Pancreas (tissue), 10 donors: ENCODE data around the gene ANTXR2. TPM values are rescaled to one million over a fixed set of nuclear protein-coding genes. Genes with fewer than 3 reads are reported as not detected.
A peak's percentile ranks its signal among the peaks of the same experiment; 100 is the strongest.

Experiments used
- ATAC-seq, 4 donors: fragments of 200-7000 bp; cut with Tn5 transposase; one replicate each; pipeline versions ENCODE4 v1.8.0 to v1.9.1; 2020; ENCODE audit warnings: mild to moderate bottlenecking in 4 of 4, moderate library complexity in 4 of 4
- DNase-seq, 6 donors: peaks; one replicate each; pipeline ENCODE4 v3.0.0-alpha.2; 2020
- FAIRE-seq: peaks from 2 replicates; lab custom pipeline; 2012; peaks lifted over from hg19 to GRCh38; lab: Jason Lieb, UNC
- H3K27ac ChIP-seq, 4 donors: fragments of 200-600 bp; sonication (generic); 1 replicate in 3 of 4; 2 replicates in 1 of 4; pipeline versions ENCODE4 v1.5.0 to v1.8.0; 2020
- H3K27me3 ChIP-seq, 4 donors: fragments of 200-600 bp; one replicate each; pipeline ENCODE4 v1.8.0; 2021
- H3K36me3 ChIP-seq, 3 donors: fragments of 200-600 bp; sonication (generic) in 1 of 3; one replicate each; pipeline versions ENCODE4 v1.5.0 to v1.8.0; 2020 to 2021
- H3K4me1 ChIP-seq, 3 donors: fragments of 200-600 bp; one replicate each; pipeline ENCODE4 v1.8.0; 2021
- H3K4me3 ChIP-seq, 4 donors: fragments of 200-600 bp; sonication (generic) in 2 of 4; one replicate each; pipeline versions ENCODE4 v1.5.0 to v1.8.0; 2020 to 2021
- H3K9me3 ChIP-seq, 4 donors: fragments of 200-600 bp; one replicate each; pipeline ENCODE4 v1.8.0; 2021
- WGBS, 2 donors: extraction: QIAGEN DNeasy Blood & Tissue Kit; methylation state at CpG; one replicate each; pipeline ENCODE4 v1.1.7; 2013; 5-methylcytosine and 5-hydroxymethylcytosine counted together
- intact Hi-C, 3 donors: fragments of 100-400 bp; cut with DNase I; formaldehyde crosslinking; loops; one replicate each; pipeline versions ENCODE4 v1.11.1 to v1.14.2; 2022
- polyA plus RNA-seq, 2 donors: library from polyadenylated mRNA; stranded (reverse); fragments of 200-250 nt; gene quantifications; one replicate each; pipeline ENCODE4 v1.2.3, GENCODE V29; 2013
- total RNA-seq, 6 donors: library from RNA; stranded (reverse); fragmentation: NEBNext Ultra II Directional in 4 of 6; extraction: Animal tissue kit (Norgen Biotek cat#: 25700) in 4 of 6; gene quantifications; one replicate each; pipeline versions ENCODE4 v1.2.1 to v1.2.4, GENCODE V29; 2021 to 2023
- TF ChIP-seq, protein P1 (sequence below), 4 donors: fragments of 200-600 bp; sonication (generic) in 3 of 4; IDR thresholded peaks; one replicate each; pipeline versions ENCODE4 v1.5.0 to v1.8.0; 2021; ENCODE audit warnings: antibody characterized with exemption in 4 of 4
- donor health status: healthy with polysubstance abuse.
- donor health status: DM: no; HTN: no; CAD: no; lungs with moderate emphysema.
- donor health status: DM: no; HTN: no; CAD: no.
- donor health status: control.
- donor health status: control.
- donor health status: Bipolar disorder and iron deficiency.
- donor health status: DM: yes; HTN: yes; CAD: no.
- donor health status: DM: no; HTN: no; CAD: no.
- donor health status: DM: no; HTN: no; CAD: no.
- donor health status: DM: yes; HTN: yes; CAD: no.

The ANTXR2 gene
- total and polyA plus RNA-seq, 8 donors = 1.4 to 22.4 (median 4.6) TPM

DNA sequence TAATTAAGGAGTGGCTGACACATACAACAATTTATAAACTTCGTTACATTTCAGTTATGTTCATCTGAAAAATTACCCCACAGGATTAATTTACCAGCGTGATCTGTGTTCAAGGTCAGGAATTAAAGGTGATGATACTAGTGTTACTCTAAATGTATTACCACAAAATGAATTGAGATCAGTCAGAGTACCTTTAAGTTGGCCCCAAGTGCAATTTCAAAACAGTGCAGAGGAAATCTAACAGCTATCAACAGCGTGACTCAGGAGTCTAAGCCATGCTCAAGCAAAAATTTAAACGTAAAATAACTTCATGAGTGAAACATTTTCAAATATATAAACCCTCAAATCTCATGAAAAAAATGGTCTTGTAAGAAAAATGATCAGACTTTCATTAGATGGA lies 18.7 kb downstream of the ANTXR2 start:
- FAIRE-seq (no peak), DNase-seq (no peak), ATAC-seq (no peak)
- intact Hi-C loops = no loop called here
- TF ChIP-seq, protein P1, sequence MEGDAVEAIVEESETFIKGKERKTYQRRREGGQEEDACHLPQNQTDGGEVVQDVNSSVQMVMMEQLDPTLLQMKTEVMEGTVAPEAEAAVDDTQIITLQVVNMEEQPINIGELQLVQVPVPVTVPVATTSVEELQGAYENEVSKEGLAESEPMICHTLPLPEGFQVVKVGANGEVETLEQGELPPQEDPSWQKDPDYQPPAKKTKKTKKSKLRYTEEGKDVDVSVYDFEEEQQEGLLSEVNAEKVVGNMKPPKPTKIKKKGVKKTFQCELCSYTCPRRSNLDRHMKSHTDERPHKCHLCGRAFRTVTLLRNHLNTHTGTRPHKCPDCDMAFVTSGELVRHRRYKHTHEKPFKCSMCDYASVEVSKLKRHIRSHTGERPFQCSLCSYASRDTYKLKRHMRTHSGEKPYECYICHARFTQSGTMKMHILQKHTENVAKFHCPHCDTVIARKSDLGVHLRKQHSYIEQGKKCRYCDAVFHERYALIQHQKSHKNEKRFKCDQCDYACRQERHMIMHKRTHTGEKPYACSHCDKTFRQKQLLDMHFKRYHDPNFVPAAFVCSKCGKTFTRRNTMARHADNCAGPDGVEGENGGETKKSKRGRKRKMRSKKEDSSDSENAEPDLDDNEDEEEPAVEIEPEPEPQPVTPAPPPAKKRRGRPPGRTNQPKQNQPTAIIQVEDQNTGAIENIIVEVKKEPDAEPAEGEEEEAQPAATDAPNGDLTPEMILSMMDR (IDR thresholded peaks at IDR 0.05) = no peak
- H3K36me3 ChIP-seq = no peaks in the 10 kb centered on the region
- H3K4me1 ChIP-seq = no peaks in the 10 kb centered on the region
- no peaks in the 10 kb centered on the region for H3K9me3 ChIP-seq
- 75 to 87% methylated on average over 4 of the region's 4 CpGs for WGBS, 2 donors
- no peaks in the 10 kb centered on the region for H3K27me3 ChIP-seq
- no peak overlapping the region for H3K27ac ChIP-seq
- no peak overlapping the region for H3K4me3 ChIP-seq

DNA sequence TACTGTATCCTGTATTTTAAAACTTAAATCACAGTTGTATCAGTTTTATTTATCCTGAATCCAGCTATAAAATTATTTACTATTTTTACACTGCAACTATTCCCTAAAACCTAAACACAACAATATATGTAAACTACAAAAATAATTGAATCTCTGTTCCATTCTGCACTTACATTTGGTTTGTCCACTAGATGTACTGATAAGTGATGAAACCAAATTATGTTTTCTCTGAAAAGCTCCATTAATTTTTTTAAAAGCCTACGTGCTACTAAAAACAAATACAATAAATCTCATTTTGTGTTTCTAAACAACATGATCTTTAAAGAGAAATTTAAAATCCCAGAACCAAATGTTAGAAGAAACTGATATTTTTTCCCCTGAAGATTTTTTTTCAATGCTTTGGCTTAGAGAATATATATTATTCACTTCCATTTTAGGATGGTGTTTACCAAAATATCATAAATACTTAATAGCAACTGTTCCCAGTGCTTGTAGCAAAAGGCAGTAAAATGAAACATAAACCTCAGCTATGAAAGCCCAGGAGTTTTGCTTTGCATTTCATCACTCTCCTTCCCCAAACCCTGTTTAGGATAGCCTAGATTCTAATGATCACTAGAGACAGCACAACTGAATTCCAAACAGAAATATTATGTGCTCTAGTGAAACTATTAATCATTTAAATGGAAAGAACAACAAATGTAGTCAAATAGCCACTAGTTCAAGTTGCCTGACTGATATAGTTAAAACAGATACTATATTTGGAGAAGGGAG lies 19.7 kb downstream of the ANTXR2 start:
- no peaks in the 10 kb centered on the region for H3K9me3 ChIP-seq
- no peaks in the 10 kb centered on the region for H3K36me3 ChIP-seq
- ATAC-seq (no peak), FAIRE-seq (peak; percentile 68), DNase-seq (no peak)
- no peak overlapping the region for H3K27ac ChIP-seq
- H3K4me3 ChIP-seq = no peak overlapping the region
- TF ChIP-seq, protein P1 (IDR thresholded peaks at IDR 0.05) = no peak
- H3K27me3 ChIP-seq = no peaks in the 10 kb centered on the region
- 85 to 88% methylated on average over 1 of the region's 1 CpG for WGBS, 2 donors
- no peaks in the 10 kb centered on the region for H3K4me1 ChIP-seq
- intact Hi-C loops = no loop called here

DNA sequence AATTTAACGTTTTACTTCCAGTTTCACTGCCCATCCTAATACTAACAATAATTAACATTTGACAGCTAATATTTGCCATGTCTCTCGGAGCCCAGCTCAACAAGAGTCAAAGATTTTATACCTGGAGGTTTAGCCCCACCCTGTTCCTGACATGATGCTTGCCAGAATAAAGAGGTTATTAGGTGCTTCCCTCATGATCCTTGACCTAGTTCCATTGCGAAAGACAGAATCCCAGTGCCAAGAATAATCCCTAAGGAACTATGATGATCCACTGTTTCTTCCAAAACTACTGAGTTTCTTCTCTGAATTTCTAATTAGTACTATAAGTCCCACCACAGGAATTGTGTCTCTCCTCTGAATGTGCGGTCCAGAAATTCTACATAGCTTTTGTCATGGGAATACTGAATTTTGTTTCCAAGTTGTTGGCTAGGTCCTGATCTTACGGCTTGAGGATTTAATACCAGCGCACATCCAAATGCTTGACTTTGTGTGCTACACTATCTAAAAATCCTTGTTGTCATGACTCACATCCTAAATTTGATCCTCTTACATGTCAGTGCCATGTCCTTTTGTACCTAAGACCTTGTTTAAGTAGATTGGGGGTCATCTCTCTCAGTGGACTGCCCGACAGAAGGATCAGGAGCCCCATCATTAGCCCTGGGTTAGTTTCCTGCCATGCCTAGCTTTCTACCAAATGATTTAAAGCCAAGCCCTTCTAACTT lies 23.1 kb downstream of the ANTXR2 start:
- intact Hi-C loops = no loop called here
- Histone ChIP-seq H3K27me3 (no peaks in the 10 kb centered on the region), H3K4me1 (no peaks in the 10 kb centered on the region), H3K27ac (no peak overlapping the region), H3K4me3 (no peak overlapping the region), H3K36me3 (no peaks in the 10 kb centered on the region), H3K9me3 (no peaks in the 10 kb centered on the region)
- DNase-seq = no peak
- ATAC-seq = no peak
- TF ChIP-seq, protein P1 (IDR thresholded peaks at IDR 0.05) = no peak
- no peak for FAIRE-seq
- 86 to 90% methylated on average over 7 of the region's 7 CpGs for WGBS, 2 donors

DNA sequence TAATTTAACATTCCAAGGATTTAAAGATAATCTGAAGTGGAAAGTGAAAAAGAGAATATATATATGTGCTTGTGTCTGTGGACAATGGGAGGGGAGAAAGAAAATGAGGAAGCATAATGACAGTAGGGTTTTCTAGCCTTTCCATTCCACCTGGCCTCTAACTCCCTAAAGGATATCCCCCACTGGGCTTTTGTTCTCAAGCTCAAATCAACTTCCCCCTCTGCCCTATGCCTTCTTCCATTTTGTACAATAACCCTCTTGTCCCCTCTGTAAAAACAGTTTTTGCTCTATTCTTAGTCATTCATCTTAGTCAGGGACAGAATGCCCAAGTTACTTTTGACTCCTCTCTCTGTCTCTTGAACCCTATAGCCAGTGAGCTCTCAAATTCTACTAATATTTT lies 23.6 kb downstream of the ANTXR2 start:
- no peaks in the 10 kb centered on the region for H3K36me3 ChIP-seq
- FAIRE-seq (no peak), ATAC-seq (no peak), DNase-seq (no peak)
- intact Hi-C loops = no loop called here
- H3K4me3 ChIP-seq = no peak overlapping the region
- H3K9me3 ChIP-seq = no peaks in the 10 kb centered on the region
- no peaks in the 10 kb centered on the region for H3K27me3 ChIP-seq
- TF ChIP-seq, protein P1 (IDR thresholded peaks at IDR 0.05) = no peak
- H3K27ac ChIP-seq = no peak overlapping the region
- no peaks in the 10 kb centered on the region for H3K4me1 ChIP-seq

DNA sequence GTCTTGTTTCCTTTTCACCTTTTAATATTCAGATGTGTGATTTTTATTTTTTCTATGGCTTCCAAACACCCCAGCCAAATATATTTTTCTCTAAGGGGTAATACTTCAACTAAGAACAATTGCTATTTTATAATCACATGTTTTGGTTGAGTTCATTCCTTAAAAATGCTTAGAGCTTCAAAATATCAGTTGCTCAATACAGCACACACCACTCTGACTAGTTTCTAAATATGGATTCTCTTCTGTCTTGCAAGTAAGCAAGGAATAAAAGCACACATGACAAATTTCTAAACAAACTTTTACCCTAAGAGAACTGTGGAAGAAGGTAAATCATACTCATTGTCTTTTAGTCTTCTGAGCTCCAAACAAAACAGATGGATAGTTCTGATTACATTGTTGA lies 27.2 kb downstream of the ANTXR2 start:
- Histone ChIP-seq H3K9me3 (no peaks in the 10 kb centered on the region), H3K4me1 (no peaks in the 10 kb centered on the region), H3K27ac (no peak overlapping the region), H3K4me3 (no peak overlapping the region), H3K27me3 (no peaks in the 10 kb centered on the region), H3K36me3 (no peaks in the 10 kb centered on the region)
- TF ChIP-seq, protein P1 (IDR thresholded peaks at IDR 0.05) = no peak
- intact Hi-C loops = no loop called here
- FAIRE-seq (peak; percentile 54), ATAC-seq (peak in 2 of 4 donors; percentile 50 to 66), DNase-seq (no peak)
